IPS-NIHi7 (cell line): ENCODE measurements around the gene SNX10.

ENCODE experiments used
- DNase-seq: peaks from one replicate; pipeline ENCODE4 v3.0.0; 2012; ENCODE audit warnings: mixed read lengths; ENCODE audit errors: extremely low spot score

SNX10 gene

DNA sequence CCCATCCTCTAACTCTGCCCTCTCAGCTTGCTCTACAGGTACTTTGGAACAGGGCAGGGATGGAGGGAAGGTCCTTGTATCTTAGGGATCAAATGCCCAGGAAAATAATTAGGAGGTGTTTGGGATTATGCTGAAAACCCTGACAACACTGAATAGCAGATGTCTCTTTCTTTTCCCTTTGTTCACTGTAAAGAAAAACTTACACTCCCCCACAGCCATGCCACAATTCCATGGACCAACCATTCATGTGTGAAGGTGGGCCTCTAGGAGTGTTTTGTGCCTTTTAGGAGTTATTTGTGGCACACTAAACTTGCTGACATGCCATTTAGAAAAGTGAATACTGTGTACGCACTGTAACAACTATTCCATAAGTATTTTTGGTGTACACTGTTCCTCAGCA lies 108.1 kb downstream of the SNX10 start:
- no peak for DNase-seq

DNA sequence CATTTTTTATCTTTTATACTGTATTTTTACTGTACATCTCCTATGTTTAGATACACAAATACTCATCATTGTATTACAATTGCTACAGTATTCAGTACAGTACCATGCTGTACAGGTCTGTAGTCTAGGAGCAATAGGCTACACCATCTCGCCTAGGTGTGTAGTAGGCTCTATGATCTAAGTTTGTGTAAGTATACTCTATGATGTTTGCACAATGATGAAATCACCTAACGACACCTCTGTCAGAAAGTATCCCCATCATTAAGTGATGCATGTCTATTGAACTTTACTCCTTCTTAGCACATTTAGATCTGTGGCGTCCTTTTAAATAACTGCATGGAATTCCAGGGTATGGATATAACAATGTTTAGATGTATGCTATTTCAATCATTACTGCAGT lies 112.0 kb downstream of the SNX10 start:
- DNase-seq = no peak

DNA sequence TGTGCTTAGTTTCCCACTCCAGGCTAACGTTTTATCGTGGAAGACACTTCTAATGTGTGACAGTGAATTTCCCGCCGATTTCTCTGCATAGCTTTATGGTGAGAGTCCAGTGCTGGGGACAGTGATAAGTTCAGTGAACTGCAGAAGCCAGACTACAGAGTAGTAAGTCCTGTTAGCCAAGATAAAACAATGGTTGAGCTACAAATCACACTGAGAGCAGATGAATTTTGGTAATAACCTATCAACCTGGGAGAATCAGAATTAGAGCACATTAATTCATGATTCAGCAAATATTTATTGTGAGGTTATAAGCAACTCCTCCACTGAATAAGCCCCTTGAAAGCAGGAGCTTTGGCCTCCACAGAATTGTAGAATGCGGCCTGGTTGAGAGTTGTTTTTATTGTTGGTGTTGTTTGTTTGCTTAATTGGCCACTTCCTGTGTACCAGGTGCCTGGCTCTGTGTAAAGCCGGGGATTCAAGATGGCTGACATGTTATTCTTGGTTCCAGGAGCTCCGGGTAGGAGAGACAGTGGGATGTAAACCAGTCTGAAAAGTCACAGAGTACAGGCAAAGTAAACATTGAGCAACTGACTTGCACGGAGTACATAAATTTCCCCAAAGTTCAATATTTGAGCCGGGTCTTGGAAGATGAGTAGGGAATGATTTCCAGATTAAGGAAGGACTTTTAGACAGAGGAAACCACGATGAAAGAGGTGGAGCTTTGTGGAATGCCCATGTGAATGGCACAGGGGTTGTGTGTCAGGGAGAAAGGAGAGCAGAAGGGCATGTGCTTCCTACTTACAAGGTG lies 112.7 kb downstream of the SNX10 start:
- DNase-seq = no peak

DNA sequence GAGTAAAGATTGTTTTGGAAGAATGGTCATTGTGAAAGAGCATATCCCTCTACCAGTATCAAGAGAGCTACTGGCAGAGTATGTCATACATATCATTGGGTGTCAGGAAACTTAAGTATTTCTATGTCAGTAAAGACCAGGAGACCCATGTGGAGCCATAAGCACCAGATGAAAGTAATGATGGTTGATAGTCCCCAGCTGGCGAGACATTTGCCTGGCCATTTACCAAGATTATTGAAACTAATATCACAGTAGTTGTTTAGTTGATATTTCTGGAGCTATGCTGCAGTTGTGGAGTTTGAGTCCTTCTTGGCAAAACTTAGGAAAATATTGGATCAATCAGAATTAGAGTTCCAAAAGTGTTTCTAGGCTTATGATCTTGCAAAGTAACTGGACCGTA lies 114.8 kb downstream of the SNX10 start:
- DNase-seq = no peak

DNA sequence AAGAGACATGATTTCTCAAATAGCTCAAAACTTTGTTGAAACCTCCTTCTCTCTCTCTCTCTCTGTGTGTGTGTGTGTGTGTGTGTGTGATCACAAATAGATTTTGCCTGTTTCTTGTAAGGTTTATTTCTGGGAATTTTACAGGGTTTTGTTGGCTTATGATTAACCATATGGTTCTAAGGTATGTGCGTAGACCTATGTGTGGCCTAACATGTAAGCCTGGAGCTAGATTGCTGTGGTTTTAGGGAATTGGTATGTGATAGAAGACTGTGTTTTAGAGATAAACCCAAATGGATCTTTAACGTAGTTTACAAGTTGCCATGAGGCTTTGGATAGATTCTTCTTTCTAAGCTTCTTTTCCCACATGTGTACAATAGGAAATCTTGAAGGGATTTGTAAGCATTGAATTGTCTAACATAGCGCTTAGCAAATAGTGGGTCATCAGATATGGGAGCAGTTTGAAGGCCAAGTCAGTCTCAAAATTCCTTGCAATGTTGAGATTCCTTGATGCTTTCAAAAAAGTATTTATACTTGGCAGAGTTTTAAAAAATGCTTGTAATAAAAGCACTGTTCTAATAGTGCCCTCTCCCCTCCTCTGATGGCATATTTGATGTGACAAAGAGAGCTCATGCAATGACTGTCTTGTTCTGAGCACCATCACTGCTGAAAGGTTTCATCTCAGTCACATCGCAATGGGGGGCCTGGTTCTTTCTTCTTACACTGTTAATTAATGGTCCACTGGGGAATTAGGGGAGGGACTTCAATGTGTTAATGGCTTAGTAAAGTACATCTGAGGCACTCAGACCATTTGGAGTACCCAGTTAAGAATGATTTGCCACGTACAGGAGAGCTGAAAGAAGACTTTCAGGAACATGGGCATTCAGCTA lies 118.2 kb downstream of the SNX10 start:
- no peak for DNase-seq

DNA sequence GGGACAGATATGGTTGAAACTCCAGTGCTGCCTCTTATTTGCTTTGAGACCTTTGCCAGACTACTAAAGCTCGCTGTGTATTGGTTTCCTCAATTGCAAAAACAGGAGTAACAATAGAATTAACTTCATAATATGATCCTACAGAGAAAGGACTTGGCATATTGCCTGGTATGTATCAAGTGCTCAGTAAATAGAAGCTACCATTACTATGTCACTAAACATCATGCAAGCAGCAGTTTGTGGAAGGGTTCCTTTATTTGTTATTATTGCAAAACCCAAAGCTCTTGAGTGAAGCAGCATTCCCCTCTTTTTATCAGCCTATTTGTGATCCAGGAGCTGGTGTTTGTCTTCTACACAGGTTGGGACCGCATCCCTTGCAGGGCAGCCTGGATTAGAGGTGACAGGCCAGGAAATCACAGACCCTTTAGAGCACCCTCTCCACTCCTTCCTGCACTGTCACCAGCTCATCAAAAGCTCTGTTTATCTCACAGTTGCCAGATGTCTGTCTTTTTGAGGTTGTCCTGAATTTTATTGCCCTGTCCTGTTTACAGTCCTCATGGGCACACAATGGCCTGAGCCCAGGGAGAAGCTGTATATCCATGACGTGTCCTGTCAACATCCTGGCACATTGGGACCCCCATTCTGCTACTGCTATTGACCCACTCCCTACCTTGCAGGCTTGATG lies 121.5 kb downstream of the SNX10 start:
- DNase-seq = no peak

DNA sequence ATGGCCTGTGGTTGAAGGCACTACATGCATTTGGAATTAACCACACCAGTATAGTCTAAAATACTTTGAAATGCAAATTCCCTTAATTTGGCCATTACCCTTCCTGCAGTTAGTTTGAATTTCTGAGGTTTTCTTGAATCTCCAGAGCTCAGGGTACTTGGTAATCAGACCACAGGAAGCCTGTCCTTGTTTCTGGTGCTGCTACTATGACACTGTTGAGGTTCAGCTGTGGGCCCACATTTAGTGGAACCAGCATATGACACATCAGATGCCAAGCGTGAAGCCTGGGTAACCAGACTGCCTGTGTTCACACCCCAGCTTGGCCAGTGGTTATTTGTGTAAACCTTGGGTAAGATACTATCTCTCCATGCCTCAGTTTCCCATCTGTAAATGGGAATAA lies 124.3 kb downstream of the SNX10 start:
- no peak for DNase-seq

DNA sequence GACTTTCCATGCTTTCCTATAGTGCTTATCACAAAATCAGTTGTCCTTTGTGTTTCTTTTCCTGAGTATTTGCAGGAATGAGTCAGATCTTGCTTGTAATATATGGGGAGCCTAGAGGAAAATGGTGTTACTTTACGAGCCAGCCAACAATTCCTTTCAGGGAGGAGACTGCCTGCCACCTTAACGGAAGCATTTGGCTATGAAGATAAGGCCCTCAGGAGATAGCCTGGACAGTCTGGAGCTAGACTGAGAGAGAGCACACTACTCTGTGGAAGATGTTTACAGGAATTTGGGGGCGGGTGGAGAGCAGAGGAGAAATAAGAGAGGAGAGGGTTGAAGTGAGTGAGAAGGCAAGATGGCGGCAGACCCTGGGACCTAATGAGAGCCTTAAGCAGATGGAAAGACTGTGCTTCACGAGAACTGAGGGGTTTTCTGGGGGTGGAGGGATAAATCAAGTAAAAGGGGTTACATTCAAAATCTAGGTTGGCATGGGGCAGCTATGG lies 126.3 kb downstream of the SNX10 start:
- no peak for DNase-seq

DNA sequence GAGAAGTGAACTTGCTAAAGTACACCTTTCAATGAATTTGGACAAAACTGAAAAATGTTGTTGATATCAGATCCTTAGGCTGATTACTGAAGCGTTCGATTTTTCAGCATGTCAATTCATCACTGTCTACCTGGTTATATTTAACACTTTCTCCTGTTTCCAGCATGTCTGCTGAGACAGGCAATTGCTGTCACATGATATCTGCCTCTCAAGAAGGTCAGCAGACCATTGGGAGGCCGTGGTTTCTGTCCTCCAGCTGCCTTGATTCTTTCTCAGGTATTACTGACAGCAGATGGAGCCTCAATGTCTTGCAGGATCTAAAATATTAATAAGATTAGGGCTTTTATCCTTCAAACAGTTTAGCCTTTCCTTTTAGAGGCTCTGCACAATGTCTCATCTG lies 127.5 kb downstream of the SNX10 start:
- no peak for DNase-seq

DNA sequence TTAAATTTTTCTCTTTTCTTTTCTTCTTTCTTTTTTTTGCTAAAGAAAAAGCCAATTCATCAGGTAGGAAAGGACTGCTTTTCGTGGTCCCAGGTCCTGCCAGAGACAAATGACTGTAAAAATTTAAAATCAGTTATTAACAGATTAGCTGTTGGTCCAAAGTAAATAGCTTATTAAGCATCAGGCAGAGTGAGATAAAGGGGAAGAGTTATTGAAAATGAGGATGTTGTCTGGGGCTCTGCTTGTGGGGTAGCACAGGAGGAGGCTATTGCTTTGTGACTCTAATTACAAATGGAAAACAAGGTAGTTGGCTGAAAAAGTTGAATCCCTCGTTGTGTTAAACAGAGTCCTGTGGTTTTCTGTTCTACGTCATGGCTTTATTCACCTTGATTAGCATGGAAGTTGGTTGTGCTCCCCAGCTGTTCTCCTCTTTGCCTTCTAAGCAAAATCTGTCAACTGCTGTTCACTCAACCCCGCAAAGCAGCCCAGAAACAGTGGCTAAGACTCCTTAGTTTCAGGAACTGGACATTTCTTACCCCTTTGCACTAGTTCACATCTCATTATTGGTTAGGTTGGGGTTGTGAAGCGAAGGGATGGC lies 128.9 kb downstream of the SNX10 start:
- no peak for DNase-seq

DNA sequence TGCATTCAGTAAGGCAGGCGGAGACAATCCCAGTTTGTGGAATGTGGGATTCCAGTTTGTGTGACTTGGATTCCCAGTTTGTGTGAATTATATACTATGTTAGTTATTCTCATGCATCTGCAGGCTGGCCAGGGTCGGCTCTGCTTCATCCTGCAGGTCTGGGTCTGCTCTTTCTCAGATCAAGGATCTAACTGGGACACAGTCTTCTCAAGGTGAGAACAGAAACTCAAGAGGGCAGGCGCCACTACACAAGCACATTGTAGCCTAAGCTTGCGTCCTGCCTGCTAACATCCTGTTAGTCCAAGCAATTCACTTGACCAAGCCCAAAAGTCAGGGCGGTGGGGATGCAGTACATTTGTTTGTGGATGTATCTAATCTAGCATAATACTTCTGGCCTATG lies 131.1 kb downstream of the SNX10 start:
- no peak for DNase-seq

DNA sequence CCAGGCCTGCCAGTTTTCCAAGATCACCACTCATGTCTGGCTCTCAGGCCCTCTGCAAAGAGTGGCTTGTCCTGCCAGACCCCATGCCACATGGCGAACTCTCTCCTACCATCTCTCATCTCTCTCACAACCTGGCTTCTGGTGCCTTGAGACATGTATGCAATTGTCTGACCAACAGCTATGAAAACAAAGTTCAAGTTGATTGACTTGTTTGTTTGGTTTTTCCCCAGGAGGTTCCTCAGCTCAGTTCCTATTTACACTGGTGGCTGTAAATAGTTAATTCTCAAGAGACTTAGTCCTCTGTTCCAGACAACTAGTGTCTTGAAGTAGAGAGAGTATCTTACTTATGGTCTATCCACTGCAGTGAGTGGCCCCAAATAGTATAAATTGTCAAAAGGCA lies 131.8 kb downstream of the SNX10 start:
- no peak for DNase-seq
